K562 (cell line): ENCODE measurements around the gene ENO2. TPM values are rescaled to one million over a fixed set of nuclear protein-coding genes. Genes with fewer than 3 reads are reported as not detected.
A peak's percentile ranks its signal among the peaks of the same experiment; 100 is the strongest.

Experiments used
- ATAC-seq: fragments of 200-7000 bp; cut with Tn5 transposase; 3 replicates; pipeline ENCODE4 v1.9.1; 2020; ENCODE audit warnings: moderate library complexity
- BruUV-seq: library from RNA; stranded (reverse); fragments of 400-500 nt; replicated peaks from 2 replicates; lab custom pipeline; 2021; lab: Mats Ljungman, UMichigan
- CTCF ChIA-PET: fragments of 300-600 bp; formaldehyde crosslinking; extraction: SDS; loops from one replicate; lab custom pipeline; 2021; ENCODE audit warnings: low intra/inter-chr PET ratio; lab: Yijun Ruan, JAX
- POLR2A ChIA-PET: fragments of 300-600, 350-650 bp; sonication (Branson Sonifier 250); formaldehyde crosslinking; extraction: SDS; loops from one replicate; lab custom pipeline; 2021; ENCODE audit warnings: antibody characterized with exemption, inconsistent platforms; lab: Yijun Ruan, JAX
- DNase-seq, 4 experiments: peaks; one replicate each; pipeline versions ENCODE4 v3.0.0 to v3.0.0-alpha.2; 2011 to 2018; ENCODE audit warnings: low spot score in 3 of 4, mixed read lengths in 3 of 4; ENCODE audit errors: extremely low read depth in 1 of 4
- FAIRE-seq: peaks from 2 replicates; lab custom pipeline; 2011; peaks lifted over from hg19 to GRCh38; lab: Jason Lieb, UNC
- H2AFZ ChIP-seq: 2 replicates; pipeline ENCODE4 v1.6.0; 2011; ENCODE audit warnings: low read depth, low read length, control low read depth, inconsistent platforms
- H3K27ac ChIP-seq: fragments of 200-600 bp; 3 replicates; pipeline ENCODE4 v1.8.0; 2011; ENCODE audit warnings: low read depth, mild to moderate bottlenecking, control low read depth, inconsistent platforms, low read length, moderate library complexity, mixed read lengths; ENCODE audit errors: extremely low read depth
- H3K27me3 ChIP-seq, 2 experiments: fragments of 300-600 bp in 1 of 2; 2 replicates in 1 of 2; 3 replicates in 1 of 2; pipeline versions ENCODE4 v1.6.0 to v1.8.0; 2011; ENCODE audit warnings: inconsistent platforms in 2 of 2, low read length in 2 of 2, mild to moderate bottlenecking in 1 of 2, mixed read lengths in 1 of 2, moderate library complexity in 1 of 2; ENCODE audit not compliant: control insufficient read depth in 2 of 2, insufficient read depth in 2 of 2
- H3K36me3 ChIP-seq: fragments of 300-600 bp; 3 replicates; pipeline ENCODE4 v1.8.0; 2011; ENCODE audit warnings: mild to moderate bottlenecking, low read length, inconsistent platforms; ENCODE audit not compliant: control insufficient read depth, insufficient read depth
- H3K4me1 ChIP-seq, 2 experiments: fragments of 200-600 bp in 1 of 2; replicated peaks in 1 of 2; 2 replicates in 1 of 2; 3 replicates in 1 of 2; pipeline versions ENCODE4 v1.5.1 to v1.8.0; 2011; ENCODE audit warnings: inconsistent platforms in 2 of 2, low read length in 2 of 2, mild to moderate bottlenecking in 1 of 2, mixed read lengths in 1 of 2, moderate library complexity in 1 of 2; ENCODE audit not compliant: control insufficient read depth in 2 of 2, insufficient read depth in 2 of 2
- H3K4me2 ChIP-seq: 2 replicates; pipeline ENCODE4 v1.6.1; 2011; ENCODE audit warnings: low read length, control low read depth, inconsistent platforms, mixed read lengths; ENCODE audit not compliant: insufficient read depth
- H3K4me3 ChIP-seq: fragments of 200-600 bp; sonication (generic), shearing (Covaris generic); 2 replicates; pipeline ENCODE4 v1.5.1; 2016; ENCODE audit warnings: control low read depth, inconsistent platforms
- H3K79me2 ChIP-seq: fragments of 200-600 bp; 3 replicates; pipeline ENCODE4 v1.8.0; 2011; ENCODE audit warnings: low read length, inconsistent platforms; ENCODE audit not compliant: control insufficient read depth, insufficient read depth
- H3K9ac ChIP-seq, 2 experiments: 2 replicates each; pipeline versions ENCODE4 v1.6.0 to v1.6.1; 2011; ENCODE audit warnings: low read depth in 2 of 2, low read length in 2 of 2, control low read depth in 1 of 2, inconsistent platforms in 1 of 2, mild to moderate bottlenecking in 1 of 2, mixed read lengths in 1 of 2; ENCODE audit not compliant: insufficient read depth in 1 of 2
- H3K9me1 ChIP-seq: one replicate; pipeline ENCODE4 v1.6.0; 2011; ENCODE audit warnings: inconsistent platforms, mild to moderate bottlenecking, low read length, moderate library complexity; ENCODE audit not compliant: control insufficient read depth, insufficient read depth
- H3K9me3 ChIP-seq: replicated peaks from 2 replicates; pipeline ENCODE4 v1.5.1; 2011; ENCODE audit warnings: low read depth, low read length, inconsistent platforms; ENCODE audit not compliant: control insufficient read depth, insufficient read depth
- H4K20me1 ChIP-seq: replicated peaks from 2 replicates; pipeline ENCODE4 v1.6.1; 2011; ENCODE audit warnings: low read length, inconsistent platforms, mixed read lengths; ENCODE audit not compliant: control insufficient read depth, insufficient read depth
- CTBP1 ChIP-seq: fragments of 450-650 bp; IDR thresholded peaks from 2 replicates; pipeline ENCODE4 v1.6.1; 2016; ENCODE audit warnings: borderline replicate concordance
- MAX ChIP-seq: sonication (generic); formaldehyde crosslinking; IDR thresholded peaks from 2 replicates; pipeline ENCODE4 v1.9.0; 2022; ENCODE audit warnings: mild to moderate bottlenecking, missing genetic modification reagents
- MNT ChIP-seq, 2 experiments: fragments of 450-650 bp; conservative IDR thresholded peaks; 2 replicates each; pipeline ENCODE4 v1.6.1; 2017; ENCODE audit warnings: mild to moderate bottlenecking in 2 of 2, moderate library complexity in 2 of 2
- PATZ1 ChIP-seq: fragments of 250-450 bp; sonication (Bioruptor Pico); IDR thresholded peaks from 2 replicates; pipeline ENCODE4 v1.5.0; 2020; ENCODE audit warnings: mild to moderate bottlenecking, borderline replicate concordance
- POLR2A ChIP-seq: fragments of 450-650 bp; conservative IDR thresholded peaks from 2 replicates; pipeline ENCODE4 v1.6.1; 2016
- ZNF592 ChIP-seq: fragments of 450-650 bp; IDR thresholded peaks from 2 replicates; pipeline ENCODE4 v1.6.1; 2017; ENCODE audit warnings: antibody characterized with exemption, mild to moderate bottlenecking
- ZNF75A ChIP-seq: fragments of 450-650 bp; formaldehyde crosslinking; IDR thresholded peaks from 2 replicates; pipeline ENCODE4 v1.4.0; 2020; ENCODE audit warnings: mild to moderate bottlenecking
- WGBS: fragments of 100-300 bp; shearing (Covaris generic); methylation state at CpG from one replicate; pipeline ENCODE4 v1.1.6; 2016; ENCODE audit warnings: low coverage, mixed read lengths; ENCODE audit not compliant: insufficient coverage; ENCODE audit errors: missing lambda C conversion rate; 5-methylcytosine and 5-hydroxymethylcytosine counted together
- in situ Hi-C: fragments of 300-500 bp; cut with MboI; formaldehyde crosslinking; loops from 4 replicates; pipeline ENCODE4 v1.15.0; 2018; ENCODE audit warnings: inconsistent platforms, mixed read lengths
- intact Hi-C: fragments of 100-400 bp; cut with micrococcal nuclease; formaldehyde crosslinking; loops from 2 replicates; pipeline ENCODE4 v1.14.2; 2022
- polyA plus RNA-seq, 8 experiments: library from polyadenylated mRNA; depleted of rRNA in 4 of 8; stranded (reverse) in 5 of 8; unstranded in 3 of 8; fragments of >200 nt; fragmentation: Nextera tagmentation in 2 of 8; fragmentation: Illumina TruSeq in 1 of 8; extraction: Ambion mirVana in 2 of 8; extraction: Trizol in 1 of 8; gene quantifications; 2 replicates each; pipeline versions ENCODE4 v1.2.1 to v1.2.3, GENCODE V29; 2011 to 2014; ENCODE audit warnings: inconsistent platforms in 1 of 8, missing spikeins in 1 of 8
- total RNA-seq, 7 experiments: library from RNA; depleted of rRNA in 6 of 7; stranded (reverse); fragments of >200 nt in 6 of 7; fragmentation: Illumina TruSeq in 2 of 7; extraction: Trizol in 2 of 7; gene quantifications; 2 replicates each; pipeline versions ENCODE4 v1.2.1 to v1.2.3, GENCODE V29; 2011 to 2021; ENCODE audit warnings: low replicate concordance in 1 of 7

The ENO2 gene
- total and polyA plus RNA-seq, 9 of the 15 experiments (the other 6 are each of a cell fraction or from before 2014, with no cell fraction given): 10.9 to 43.3 (median 21.0) TPM

GRCh38 chr12:6868211-6869048, 46.0 kb upstream of the ENO2 start (continued):
- TF ChIP-seq PATZ1 (CRISPR knock-in tag): no peak
- no peak for TF ChIP-seq ZNF75A (CRISPR knock-in tag)

- in situ Hi-C loops: loop anchor here (5.0 kb wide), 1 partner anchor 73 kb away; the partner anchor contains the start of genes C12orf57 and RNU7-1
- peak overlapping the region; percentile 87 to 98; a peak in 3 of 4 replicates for H3K9ac ChIP-seq
- no peak overlapping the region for H2AFZ ChIP-seq
- H3K4me1 ChIP-seq: peaks cover 33 to 61% of the 10 kb centered on the region in 2 experiments; a peak in 4 of 5 replicates
- ATAC-seq (peak; percentile 10; the same call in 2 of the 3 replicates), FAIRE-seq (peak; percentile 87), DNase-seq (peak; percentile 31 to 85 (median 48))
- H3K36me3 ChIP-seq: peaks cover 55% of the 10 kb centered on the region
- CTCF ChIA-PET: interaction anchor here (0.6 to 1.5 kb wide), 5 partner anchors 63 to 245 kb away, joined by 3 to 5 read pairs (median 3); no protein-coding TSS in a partner anchor
- H3K79me2 ChIP-seq: peaks cover 60% of the 10 kb centered on the region
- 10% methylated on average over 8 of the region's 12 CpGs for WGBS
- peak overlapping the region; percentile 87 for H3K4me2 ChIP-seq
- POLR2A ChIA-PET: interaction anchor here (0.6 to 11.3 kb wide), 29 partner anchors 9 to 341 kb away, joined by 3 to 174 read pairs (median 4); partner anchors contain the start of genes C12orf57, CDCA3, MLF2 and RNU7-1
- H3K27ac ChIP-seq: peak overlapping the region; percentile 94
- no peaks in the 10 kb centered on the region for H3K9me3 ChIP-seq
- H3K9me1 ChIP-seq: no peaks in the 10 kb centered on the region
- TSS peak; percentile 53 for BruUV-seq
- peaks cover 47% of the 10 kb centered on the region for H4K20me1 ChIP-seq
- intact Hi-C loops: loop anchor here (5.0 kb wide), 1 partner anchor 73 kb away; the partner anchor contains the start of genes C12orf57 and RNU7-1
- H3K27me3 ChIP-seq: no peaks in the 10 kb centered on the region
- H3K4me3 ChIP-seq: peak overlapping the region; percentile 96
- peak; percentile 20; the same call in 1 of the 2 replicates for TF ChIP-seq MAX
- peak; percentile 17; the same call in 1 of the 2 replicates for TF ChIP-seq POLR2A
- 0 out of 2 replicates have a peak, but pooled peaks have one; percentile 6 for TF ChIP-seq ZNF592
- peak in 1 of 2 experiments; percentile 9; a peak in 1 of 4 replicates for TF ChIP-seq MNT (conservative IDR thresholded peaks at IDR 0.05)
- TF ChIP-seq CTBP1: peak; percentile 80
Observed at GRCh38 chr12:6869049-6870021, 45.0 kb upstream of the ENO2 start.
